ENCODE results near the gene PIK3IP1. TPM values are rescaled to one million over a fixed set of nuclear protein-coding genes. Genes with fewer than 3 reads are reported as not detected.

The PIK3IP1 gene
- total and polyA plus RNA-seq, 2 experiments from 2014 or later, result 10.0 to 16.1 TPM

DNA sequence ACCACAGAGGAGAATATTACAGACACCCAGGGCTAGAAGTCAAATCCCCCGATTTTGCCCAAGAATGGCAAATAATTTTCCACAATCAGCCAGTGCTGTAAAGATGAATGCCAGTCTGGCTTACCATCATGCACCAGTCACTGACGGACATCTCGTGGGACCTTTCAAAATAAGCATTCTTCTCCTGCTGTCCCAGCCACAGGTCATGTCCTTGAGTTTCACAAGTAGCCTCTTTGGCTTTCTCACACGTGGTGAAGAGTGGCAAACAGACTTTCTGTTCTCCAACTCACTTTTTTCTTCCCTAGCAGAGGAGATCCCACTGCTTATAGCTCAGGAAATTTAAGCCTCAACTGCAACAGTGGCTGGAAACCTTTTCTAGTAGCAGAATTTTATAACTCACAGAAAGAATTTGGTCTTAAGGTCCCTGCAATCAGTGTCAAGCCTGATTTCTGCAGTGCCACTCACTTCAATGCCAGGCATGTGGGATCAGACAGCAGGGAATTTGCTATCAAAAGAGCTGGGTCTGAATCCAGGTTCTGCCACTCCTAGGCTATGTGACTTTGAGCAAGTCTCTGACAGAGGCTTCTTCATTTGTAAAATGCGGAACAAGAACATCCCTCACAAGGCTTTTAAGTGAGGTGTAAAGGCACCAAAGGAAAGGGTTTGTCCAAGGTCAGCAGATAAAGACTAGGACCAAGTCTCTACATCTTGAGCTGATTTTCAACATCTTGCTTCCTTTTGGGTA lies 3.6 kb downstream of the PIK3IP1 start:
- Histone ChIP-seq H3K27me3 (replicated peaks; ENCODE audit: insufficient read depth) (no peaks in the 10 kb centered on the region), H3K27ac (no peak overlapping the region), H3F3A (ENCODE audit: insufficient read depth) (peaks cover 7% of the 10 kb centered on the region; the same call in 1 of the 2 replicates), H3K79me2 (ENCODE audit: insufficient read depth) (no peaks in the 10 kb centered on the region), H3K9me3 (ENCODE audit: low read depth) (no peaks in the 10 kb centered on the region), H2AFZ (no peak overlapping the region), H3K4me3 (no peak overlapping the region), H4K20me1 (ENCODE audit: insufficient read depth) (no peaks in the 10 kb centered on the region), H3K9me2 (ENCODE audit: insufficient read depth) (no peaks in the 10 kb centered on the region), H3K36me3 (ENCODE audit: low read depth) (no peaks in the 10 kb centered on the region), H3K9ac (no peak overlapping the region), H3K4me2 (ENCODE audit: unreplicated experiment) (no peak overlapping the region), H3K4me1 (ENCODE audit: insufficient read depth) (peaks cover 5% of the 10 kb centered on the region; the same call in 1 of the 2 replicates)
- WGBS, 2 experiments (ENCODE audit: low coverage in 1 of 2, low lambda C conversion rate in 2 of 2, missing lambda C conversion rate in 2 of 2), result 78 to 82% methylated on average over 5 of the region's 5 CpGs
- in situ Hi-C loops (cut with MboI), result no loop called here
- TF ChIP-seq EZH2 (IDR thresholded peaks at IDR 0.05; ENCODE audit: insufficient read depth, poor library complexity, severe bottlenecking), result no peak
- DNase-seq, result no peak

DNA sequence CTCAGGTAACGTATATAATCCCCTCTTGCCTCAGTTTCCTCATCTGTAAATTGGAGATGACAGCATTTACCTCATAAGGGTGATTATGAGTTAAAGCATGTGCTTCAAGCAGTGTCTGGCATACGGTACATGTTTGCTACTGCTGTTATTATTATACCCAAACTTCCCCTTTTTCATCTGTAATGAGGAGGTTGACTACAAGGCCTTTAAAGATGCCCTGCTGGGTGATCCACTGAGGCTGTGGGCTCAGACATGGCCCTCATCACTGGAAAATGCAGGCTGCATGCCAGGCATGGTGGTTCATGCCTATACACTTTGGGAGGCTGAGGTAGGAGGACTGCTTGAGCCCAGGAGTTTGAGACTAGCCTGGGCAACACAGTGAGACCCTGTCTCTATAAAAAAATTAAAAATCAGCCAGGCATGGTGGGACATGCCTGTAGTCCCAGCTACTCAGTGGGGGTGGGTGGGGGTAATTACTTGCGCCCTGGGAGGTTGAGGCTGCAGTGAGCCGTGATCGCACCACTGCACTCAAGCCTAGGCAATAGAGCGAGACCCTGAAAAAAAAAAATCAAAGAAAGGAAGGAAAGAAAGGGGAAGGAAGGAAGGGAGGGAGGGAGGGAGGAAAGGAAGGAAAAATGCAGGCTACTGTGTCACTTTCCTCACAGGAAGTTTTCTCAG lies 4.3 kb downstream of the PIK3IP1 start:
- TF ChIP-seq EZH2phosphoT487 (IDR thresholded peaks at IDR 0.05; ENCODE audit: insufficient read depth, low read depth) (no peak), EZH2 (IDR thresholded peaks at IDR 0.05; ENCODE audit: insufficient read depth, poor library complexity, severe bottlenecking) (no peak)
- H4K20me1 ChIP-seq (ENCODE audit: insufficient read depth), result no peaks in the 10 kb centered on the region
- H3K27me3 ChIP-seq (replicated peaks; ENCODE audit: insufficient read depth), result no peaks in the 10 kb centered on the region
- no peak overlapping the region for H3K27ac ChIP-seq
- H3F3A ChIP-seq (ENCODE audit: insufficient read depth), result peaks cover 7% of the 10 kb centered on the region; the same call in 1 of the 2 replicates
- WGBS, 2 experiments (ENCODE audit: low coverage in 1 of 2, low lambda C conversion rate in 2 of 2, missing lambda C conversion rate in 2 of 2), result 90 to 94% methylated on average over 6 of the region's 6 CpGs
- H3K4me2 ChIP-seq (ENCODE audit: unreplicated experiment), result no peak overlapping the region
- H3K4me1 ChIP-seq (ENCODE audit: insufficient read depth), result peaks cover 5% of the 10 kb centered on the region; the same call in 1 of the 2 replicates
- H3K9me2 ChIP-seq (ENCODE audit: insufficient read depth), result no peaks in the 10 kb centered on the region
- H3K4me3 ChIP-seq, result no peak overlapping the region
- H3K9me3 ChIP-seq (ENCODE audit: low read depth), result no peaks in the 10 kb centered on the region
- H3K79me2 ChIP-seq (ENCODE audit: insufficient read depth), result no peaks in the 10 kb centered on the region
- no peaks in the 10 kb centered on the region for H3K36me3 ChIP-seq (ENCODE audit: low read depth)
- in situ Hi-C loops (cut with MboI), result no loop called here
- DNase-seq, result no peak
- no peak overlapping the region for H2AFZ ChIP-seq
- H3K9ac ChIP-seq, result no peak overlapping the region

DNA sequence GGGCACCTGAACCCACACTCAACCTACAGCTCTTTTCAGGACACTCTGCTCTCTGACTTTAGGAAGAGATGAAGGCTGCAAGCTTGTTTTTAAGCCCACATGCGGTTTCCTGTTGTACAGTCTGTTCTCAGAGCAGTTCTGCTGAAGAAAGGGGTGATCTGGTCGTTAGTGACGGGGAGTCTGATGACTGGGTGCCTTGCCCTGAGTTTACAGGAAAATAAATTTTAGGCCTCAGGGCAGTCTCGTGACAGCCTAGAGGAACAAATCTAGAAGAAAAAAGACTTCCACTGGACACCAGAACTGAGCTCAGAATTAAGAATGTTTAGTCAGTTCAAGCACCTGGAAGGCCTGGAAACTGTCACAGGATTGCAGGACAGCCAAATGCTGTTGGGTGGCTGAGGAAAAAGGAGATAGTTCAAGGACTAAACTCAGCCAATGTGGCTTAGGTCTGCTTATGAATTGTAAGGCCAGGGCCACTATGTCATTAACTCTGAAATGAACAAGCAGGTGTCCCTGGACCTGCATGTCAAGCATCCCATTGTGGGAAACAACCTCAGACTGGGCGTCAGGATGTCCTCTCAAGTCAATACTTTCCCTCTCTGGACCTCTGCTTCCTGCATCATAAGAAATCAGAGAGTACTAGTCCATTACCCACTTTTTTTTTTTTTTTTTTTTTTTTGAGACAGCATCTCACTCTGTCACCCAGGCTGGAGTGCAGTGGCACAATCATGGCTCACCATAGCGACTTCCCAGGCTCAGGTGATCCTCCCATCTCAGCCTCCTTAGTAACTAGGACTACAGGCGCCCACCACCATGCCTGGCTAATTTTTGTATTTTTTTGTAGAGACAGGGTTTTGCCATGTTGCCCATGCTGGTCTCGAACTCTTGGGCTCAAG lies 5.7 kb downstream of the PIK3IP1 start:
- Histone ChIP-seq H3K36me3 (ENCODE audit: low read depth) (no peaks in the 10 kb centered on the region), H3K4me3 (no peak overlapping the region), H3K9me3 (ENCODE audit: low read depth) (no peaks in the 10 kb centered on the region), H3K9me2 (ENCODE audit: insufficient read depth) (no peaks in the 10 kb centered on the region), H3K9ac (no peak overlapping the region), H3K27ac (no peak overlapping the region), H3K79me2 (ENCODE audit: insufficient read depth) (no peaks in the 10 kb centered on the region), H2AFZ (no peak overlapping the region), H3K27me3 (replicated peaks; ENCODE audit: insufficient read depth) (no peaks in the 10 kb centered on the region), H3K4me2 (ENCODE audit: unreplicated experiment) (no peak overlapping the region), H3K4me1 (ENCODE audit: insufficient read depth) (0 out of 2 replicates have a peak, but pooled peaks cover 5% of the 10 kb centered on the region), H4K20me1 (ENCODE audit: insufficient read depth) (no peaks in the 10 kb centered on the region), H3F3A (ENCODE audit: insufficient read depth) (peaks cover under 1% of the 10 kb centered on the region; the same call in 1 of the 2 replicates)
- 78 to 83% methylated on average over 8 of the region's 8 CpGs for WGBS, 2 experiments (ENCODE audit: low coverage in 1 of 2, low lambda C conversion rate in 2 of 2, missing lambda C conversion rate in 2 of 2)
- DNase-seq, result no peak
- TF ChIP-seq EZH2phosphoT487 (IDR thresholded peaks at IDR 0.05; ENCODE audit: insufficient read depth, low read depth) (no peak), EZH2 (IDR thresholded peaks at IDR 0.05; ENCODE audit: insufficient read depth, poor library complexity, severe bottlenecking) (no peak)
- in situ Hi-C loops (cut with MboI), result no loop called here

Data from GM23248 (cell line).